ENCODE results near the gene RNF44.
"Not testable (repeated sequence)": the region's sequence is repeated elsewhere in the genome, so short reads cannot be mapped to it uniquely, and the experiment has no call there.

Gene RNF44

GRCh38 chr5:176550937-176551336 is 13.7 kb upstream of the RNF44 start:
- DNase-seq (ENCODE audit: low spot score): not testable (repeated sequence)

GRCh38 chr5:176550275-176550831 is 13.2 kb upstream of the RNF44 start:
- DNase-seq (ENCODE audit: low spot score): no peak

- no peak for DNase-seq (ENCODE audit: low spot score)
Measured at GRCh38 chr5:176549871-176550270, 12.7 kb upstream of the RNF44 start.

GRCh38 chr5:176548967-176549444 is 11.8 kb upstream of the RNF44 start, which contains the start of gene CDHR2:
TSS of gene CDHR2 (plus strand) at chr5:176549342. CDS start at chr5:176565353, 16,011 bp downstream.
- DNase-seq (ENCODE audit: low spot score): no peak

DNA sequence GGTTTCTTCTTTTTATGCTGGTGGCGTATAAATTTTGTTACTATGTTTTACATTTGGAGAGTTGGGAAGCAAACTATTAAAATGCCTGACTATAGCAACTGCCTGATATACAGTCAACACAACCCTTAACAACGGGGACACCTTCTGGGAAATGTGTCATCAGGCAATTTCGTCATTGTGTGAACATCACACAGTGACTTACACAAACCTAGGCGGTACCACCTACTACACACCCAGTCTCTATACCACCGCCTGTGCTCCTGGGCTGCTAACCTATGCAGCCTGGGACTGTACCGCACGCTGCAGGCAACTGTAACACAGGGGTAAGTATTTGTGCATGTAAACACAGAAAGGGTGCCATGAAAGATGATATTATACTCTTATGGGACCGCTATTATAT is 10.6 kb upstream of the RNF44 start:
- DNase-seq (ENCODE audit: low spot score): peak; percentile 51

GRCh38 chr5:176545737-176546509 is 8.7 kb upstream of the RNF44 start:
- DNase-seq (ENCODE audit: low spot score): no peak

DNA sequence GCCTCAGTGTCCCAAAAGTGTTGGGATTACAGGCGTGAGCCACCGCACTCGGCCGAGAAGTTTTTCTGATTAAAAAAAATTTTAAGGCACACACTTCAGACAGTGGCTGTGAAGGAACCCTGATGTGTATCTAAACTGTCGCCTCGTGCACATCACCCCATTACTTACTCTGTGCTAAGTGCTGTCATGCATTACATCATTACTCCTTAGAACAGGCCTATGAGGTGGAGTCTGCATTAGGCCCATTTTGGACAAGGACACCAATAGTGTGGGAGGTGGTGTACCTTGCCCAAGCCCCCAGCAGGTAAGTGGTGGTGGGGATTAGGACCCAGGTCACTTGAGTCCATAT is 8.2 kb upstream of the RNF44 start:
- DNase-seq (ENCODE audit: low spot score): no peak

- DNase-seq (ENCODE audit: low spot score): peak; percentile 71
Measured at GRCh38 chr5:176543428-176544182, 6.4 kb upstream of the RNF44 start.

DNA sequence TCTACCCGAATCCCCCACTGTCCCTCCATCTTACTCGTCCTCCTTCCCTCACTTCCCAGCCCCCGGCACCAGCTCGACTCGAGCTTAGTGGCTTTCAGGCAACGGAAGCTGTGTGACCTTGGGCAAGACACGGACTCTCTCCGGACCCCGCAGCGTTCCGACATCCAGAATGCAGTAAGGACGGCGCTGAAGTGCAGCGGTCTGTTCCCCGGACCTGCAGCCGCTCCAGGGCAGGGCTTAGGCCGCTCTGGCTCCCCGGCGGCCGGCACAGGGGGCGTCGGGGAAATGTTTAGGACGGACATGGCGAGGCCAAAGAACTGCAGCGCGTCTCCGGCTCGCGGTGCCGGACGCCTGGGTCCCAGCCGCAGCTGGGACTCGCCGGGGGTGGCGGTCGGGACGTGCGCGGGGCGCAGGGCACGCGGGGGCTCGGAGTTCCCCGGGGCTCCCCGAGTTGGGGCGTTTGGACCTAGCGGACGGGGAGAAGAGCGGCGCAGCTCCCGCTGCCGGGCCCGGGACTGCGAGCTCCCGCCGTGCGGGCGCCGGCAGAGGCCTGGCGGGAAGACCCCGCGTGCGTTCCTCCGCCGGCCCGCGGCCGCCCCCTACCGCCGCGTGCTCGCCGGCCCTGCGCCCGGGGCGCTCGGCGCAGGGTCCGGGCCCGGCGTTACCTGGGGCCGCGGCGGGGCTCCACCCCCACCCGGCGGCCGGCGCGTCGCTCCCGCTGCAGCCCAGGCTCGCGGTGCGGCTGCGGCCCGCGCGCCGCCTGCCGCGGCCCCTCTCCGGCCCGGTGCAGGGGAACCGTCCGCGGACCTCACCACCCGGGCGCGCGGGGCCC is 5.6 kb upstream of the RNF44 start:
- DNase-seq (ENCODE audit: low spot score): no peak

GRCh38 chr5:176542135-176542595 is 5.0 kb upstream of the RNF44 start:
- no peak for DNase-seq (ENCODE audit: low spot score)

- DNase-seq (ENCODE audit: low spot score): no peak
Measured at GRCh38 chr5:176541338-176542134, 4.3 kb upstream of the RNF44 start.

GRCh38 chr5:176540956-176541337 is 3.7 kb upstream of the RNF44 start:
- DNase-seq (ENCODE audit: low spot score): no peak

- DNase-seq (ENCODE audit: low spot score): no peak
Measured at GRCh38 chr5:176540476-176540899, 3.3 kb upstream of the RNF44 start.

DNA sequence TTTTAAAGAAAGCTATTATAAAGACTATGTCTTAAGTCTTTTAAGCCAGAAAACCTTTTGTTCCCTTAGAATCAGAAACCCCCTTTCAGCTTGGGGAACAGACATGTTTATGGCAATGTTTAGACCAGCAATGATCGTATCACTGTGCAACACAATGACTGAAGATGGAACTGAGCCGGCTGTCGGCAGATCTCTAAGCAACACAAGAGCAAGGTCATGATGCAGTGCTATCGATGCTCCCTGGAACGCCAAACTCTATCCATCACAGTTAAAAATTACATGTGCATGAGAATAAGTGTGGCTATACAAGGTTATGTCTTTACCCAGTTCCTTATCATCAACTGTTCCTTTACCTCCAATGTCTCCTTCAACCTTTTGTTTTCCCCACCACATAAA is 1.8 kb upstream of the RNF44 start:
- DNase-seq (ENCODE audit: low spot score): no peak

GRCh38 chr5:176538230-176538988 is 1.2 kb upstream of the RNF44 start:
- DNase-seq (ENCODE audit: low spot score): no peak

GRCh38 chr5:176537554-176538229 is 490 bp upstream of the RNF44 start:
- DNase-seq (ENCODE audit: low spot score): peak; percentile 100

DNA sequence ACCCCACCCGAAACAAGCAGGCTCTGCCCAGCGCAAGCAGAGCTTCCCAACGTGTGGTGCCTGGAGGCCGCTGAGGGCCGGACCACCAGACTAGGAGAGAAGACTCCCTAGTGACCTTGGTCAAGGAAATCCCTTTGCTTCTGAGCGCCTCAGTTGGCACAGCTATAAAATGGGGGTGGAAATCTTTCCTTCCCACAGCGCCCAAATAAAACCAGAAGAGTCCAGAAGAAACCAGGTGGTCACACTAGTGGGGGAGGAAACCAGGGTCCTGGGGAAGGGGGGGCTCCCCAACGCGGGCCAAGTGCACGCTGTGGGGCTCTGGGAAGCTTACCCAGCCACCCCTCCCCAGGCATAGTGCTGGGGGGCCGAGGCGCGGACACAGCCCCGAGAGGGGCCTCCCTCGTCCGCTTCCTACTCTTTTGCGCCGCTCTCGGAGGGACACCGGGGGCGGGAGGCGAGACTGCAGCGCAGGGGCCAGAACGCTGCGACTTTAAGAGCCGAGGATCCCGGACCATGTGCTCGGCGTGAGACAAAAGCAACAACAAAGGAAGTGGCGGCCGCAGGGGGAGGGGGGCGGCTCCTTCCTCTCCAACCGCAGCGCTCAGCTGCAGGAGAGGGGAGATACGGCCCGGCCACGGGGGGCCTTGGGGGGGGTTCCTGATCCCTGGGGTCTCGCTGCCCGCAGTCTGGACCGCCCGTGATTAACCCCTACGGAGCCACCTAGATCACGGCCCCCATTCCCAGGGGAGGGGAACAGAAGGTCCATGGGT is 885 bp downstream of the RNF44 start:
- peak; percentile 85 for DNase-seq (ENCODE audit: low spot score)

DNA sequence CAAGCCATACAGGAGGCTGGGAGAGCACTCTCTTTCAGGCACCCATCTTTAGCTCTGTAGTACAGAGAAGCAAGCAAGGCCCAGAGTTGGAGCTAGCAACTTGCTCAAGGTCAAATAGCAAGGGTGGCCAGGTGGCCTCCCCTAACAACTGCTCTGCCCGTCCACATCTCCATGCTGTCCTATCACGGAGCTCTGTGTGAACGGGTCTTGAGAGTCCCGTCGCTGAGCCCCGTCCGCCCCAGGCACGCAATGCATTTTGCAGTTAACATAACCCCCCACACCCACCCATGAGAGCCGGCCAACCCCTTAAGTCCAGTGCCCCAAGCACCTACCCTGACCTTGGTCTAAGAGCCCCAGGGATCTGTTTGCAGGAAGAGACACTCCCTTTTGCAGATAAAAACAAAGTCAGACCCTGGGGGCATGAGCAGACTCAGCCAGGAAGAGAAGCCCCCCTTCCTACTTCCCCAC is 1.5 kb downstream of the RNF44 start:
- DNase-seq (ENCODE audit: low spot score): peak; percentile 30

All from RKO (cell line).